Activated naive CD8-positive, alpha-beta T cell treated with anti-CD3 and anti-CD28 coated beads for 36 hours (primary cell): ENCODE data around the gene RFTN2. TPM values are rescaled to one million over a fixed set of nuclear protein-coding genes. Genes with fewer than 3 reads are reported as not detected.
"Not testable (repeated sequence)": the region's sequence is repeated elsewhere in the genome, so short reads cannot be mapped to it uniquely, and the experiment has no call there.

Experiments used
- DNase-seq: peaks from one replicate; pipeline ENCODE4 v3.0.0; 2021
- H3K27ac Mint-ChIP-seq: one replicate; pipeline ENCODE4 v1.8.0; 2022; ENCODE audit warnings: mild to moderate bottlenecking, moderate library complexity, mixed read lengths
- H3K27me3 Mint-ChIP-seq: one replicate; pipeline ENCODE4 v1.8.0; 2022; ENCODE audit warnings: mild to moderate bottlenecking, mixed read lengths
- H3K36me3 Mint-ChIP-seq: one replicate; pipeline ENCODE4 v1.8.0; 2021; ENCODE audit warnings: mild to moderate bottlenecking, mixed read lengths
- H3K4me1 Mint-ChIP-seq: one replicate; pipeline ENCODE4 v1.8.0; 2021; ENCODE audit warnings: mixed read lengths
- H3K4me3 Mint-ChIP-seq: one replicate; pipeline ENCODE4 v1.8.0; 2022; ENCODE audit warnings: mild to moderate bottlenecking, moderate library complexity, mixed read lengths
- H3K9me3 Mint-ChIP-seq: one replicate; pipeline ENCODE4 v1.8.0; 2022; ENCODE audit warnings: mixed read lengths
- total RNA-seq, 2 experiments: library from RNA; stranded (reverse); gene quantifications; one replicate each; pipeline ENCODE4 v1.2.3, GENCODE V29; 2021

RFTN2 gene
- not detected for total RNA-seq

GRCh38 chr2:197675246-197675645 lies at the start of gene RFTN2:
TSS of gene RFTN2 (minus strand) at chr2:197675587. CDS start at chr2:197675458, 129 bp downstream.
- H3K36me3 Mint-ChIP-seq, result no peaks in the 10 kb centered on the region
- peaks cover 3% of the 10 kb centered on the region for H3K27me3 Mint-ChIP-seq
- H3K9me3 Mint-ChIP-seq, result no peaks in the 10 kb centered on the region
- H3K27ac Mint-ChIP-seq, result no peak within 1 kb of the TSS
- DNase-seq, result no peak
- no peak within 1 kb of the TSS for H3K4me3 Mint-ChIP-seq
- peaks cover 7% of the 10 kb centered on the region for H3K4me1 Mint-ChIP-seq

- Mint-ChIP-seq H3K4me3 (no peak overlapping the region), H3K27me3 (no peaks in the 10 kb centered on the region), H3K36me3 (peaks cover 8% of the 10 kb centered on the region), H3K9me3 (no peaks in the 10 kb centered on the region), H3K27ac (no peak overlapping the region), H3K4me1 (peaks cover 10% of the 10 kb centered on the region)
- DNase-seq, result no peak
These were observed 42.5 kb upstream of the RFTN2 start for GRCh38 chr2:197717863-197718262.

- peaks cover 36% of the 10 kb centered on the region for H3K36me3 Mint-ChIP-seq
- peaks cover 44% of the 10 kb centered on the region for H3K4me1 Mint-ChIP-seq
- no peaks in the 10 kb centered on the region for H3K27me3 Mint-ChIP-seq
- no peak overlapping the region for H3K4me3 Mint-ChIP-seq
- H3K9me3 Mint-ChIP-seq, result no peaks in the 10 kb centered on the region
- no peak overlapping the region for H3K27ac Mint-ChIP-seq
- DNase-seq, result no peak
These were observed 37.9 kb upstream of the RFTN2 start for GRCh38 chr2:197713271-197713670.

GRCh38 chr2:197711578-197711977 lies 36.2 kb upstream of the RFTN2 start:
- Mint-ChIP-seq H3K4me1 (peaks cover 48% of the 10 kb centered on the region), H3K4me3 (no peak overlapping the region), H3K36me3 (peaks cover 40% of the 10 kb centered on the region), H3K9me3 (no peaks in the 10 kb centered on the region), H3K27ac (no peak overlapping the region), H3K27me3 (no peaks in the 10 kb centered on the region)
- no peak for DNase-seq

- Mint-ChIP-seq H3K4me3 (peak overlapping the region; percentile 50), H3K9me3 (no peaks in the 10 kb centered on the region), H3K36me3 (peaks cover 45% of the 10 kb centered on the region), H3K27ac (peak overlapping the region; percentile 34), H3K4me1 (peaks cover 48% of the 10 kb centered on the region), H3K27me3 (no peaks in the 10 kb centered on the region)
- peak; percentile 31 for DNase-seq
These were observed 35.1 kb upstream of the RFTN2 start for GRCh38 chr2:197710424-197711042.

- DNase-seq, H3K27me3 Mint-ChIP-seq, H3K9me3 Mint-ChIP-seq, H3K27ac Mint-ChIP-seq: not testable (repeated sequence)
- H3K4me1 Mint-ChIP-seq, result peaks cover 51% of the 10 kb centered on the region
- H3K4me3 Mint-ChIP-seq, result peak overlapping the region; percentile 74
- H3K36me3 Mint-ChIP-seq, result peaks cover 42% of the 10 kb centered on the region
These were observed 33.8 kb upstream of the RFTN2 start for GRCh38 chr2:197709140-197709539.

GRCh38 chr2:197708331-197708730 lies 32.9 kb upstream of the RFTN2 start:
- no peaks in the 10 kb centered on the region for H3K9me3 Mint-ChIP-seq
- peak overlapping the region; percentile 74 for H3K4me3 Mint-ChIP-seq
- H3K36me3 Mint-ChIP-seq, result peaks cover 42% of the 10 kb centered on the region
- H3K4me1 Mint-ChIP-seq, result peaks cover 53% of the 10 kb centered on the region
- no peak for DNase-seq
- no peak overlapping the region for H3K27ac Mint-ChIP-seq
- no peaks in the 10 kb centered on the region for H3K27me3 Mint-ChIP-seq

GRCh38 chr2:197707316-197708213 lies 32.2 kb upstream of the RFTN2 start:
- Mint-ChIP-seq H3K36me3 (peaks cover 37% of the 10 kb centered on the region), H3K27ac (peak overlapping the region; percentile 0), H3K9me3 (no peaks in the 10 kb centered on the region), H3K4me1 (peaks cover 49% of the 10 kb centered on the region), H3K4me3 (peak overlapping the region; percentile 92), H3K27me3 (no peaks in the 10 kb centered on the region)
- DNase-seq, result no peak

- no peaks in the 10 kb centered on the region for H3K27me3 Mint-ChIP-seq
- H3K27ac Mint-ChIP-seq, result no peak overlapping the region
- H3K4me1 Mint-ChIP-seq, result peaks cover 47% of the 10 kb centered on the region
These were observed 31.4 kb upstream of the RFTN2 start for GRCh38 chr2:197706839-197707207.

GRCh38 chr2:197705912-197706838 lies 30.8 kb upstream of the RFTN2 start:
- Mint-ChIP-seq H3K9me3 (no peaks in the 10 kb centered on the region), H3K27me3 (no peaks in the 10 kb centered on the region), H3K4me1 (peaks cover 42% of the 10 kb centered on the region), H3K27ac (peak overlapping the region; percentile 87), H3K36me3 (peaks cover 31% of the 10 kb centered on the region), H3K4me3 (peak overlapping the region; percentile 92)
- DNase-seq, result no peak

More at GRCh38 chr2:197706839-197707207, 31.4 kb upstream of the RFTN2 start:
- Mint-ChIP-seq H3K4me3 (peak overlapping the region; percentile 92), H3K36me3 (peaks cover 35% of the 10 kb centered on the region), H3K9me3 (no peaks in the 10 kb centered on the region)
- no peak for DNase-seq

- Mint-ChIP-seq H3K4me1 (peaks cover 44% of the 10 kb centered on the region), H3K9me3 (no peaks in the 10 kb centered on the region), H3K4me3 (peak within 1 kb of the TSS; percentile 92), H3K36me3 (peaks cover 30% of the 10 kb centered on the region), H3K27ac (peak within 1 kb of the TSS; percentile 95), H3K27me3 (no peaks in the 10 kb centered on the region)
- peak; percentile 94 for DNase-seq
These were observed 29.9 kb upstream of the RFTN2 start, which contains the start of gene MARS2 for GRCh38 chr2:197705121-197705911. TSS of gene MARS2 (plus strand) at chr2:197705369. CDS start at chr2:197705406, 37 bp downstream.

- H3K9me3 Mint-ChIP-seq, result no peaks in the 10 kb centered on the region
- no peak for DNase-seq
- H3K36me3 Mint-ChIP-seq, result peaks cover 24% of the 10 kb centered on the region
- H3K27ac Mint-ChIP-seq, result peak overlapping the region; percentile 95
- peak overlapping the region; percentile 84 for H3K4me3 Mint-ChIP-seq
- H3K4me1 Mint-ChIP-seq, result peaks cover 36% of the 10 kb centered on the region
- no peaks in the 10 kb centered on the region for H3K27me3 Mint-ChIP-seq
These were observed 29.2 kb upstream of the RFTN2 start for GRCh38 chr2:197704434-197705120.

GRCh38 chr2:197700960-197701359 lies 25.6 kb upstream of the RFTN2 start:
- H3K36me3 Mint-ChIP-seq, result peaks cover 1% of the 10 kb centered on the region
- no peak overlapping the region for H3K4me3 Mint-ChIP-seq
- peak overlapping the region; percentile 21 for H3K27ac Mint-ChIP-seq
- DNase-seq, result peak; percentile 40
- H3K4me1 Mint-ChIP-seq, result peaks cover 26% of the 10 kb centered on the region
- H3K27me3 Mint-ChIP-seq, result no peaks in the 10 kb centered on the region
- H3K9me3 Mint-ChIP-seq, result no peaks in the 10 kb centered on the region
